IMR-90 (cell line): ENCODE measurements around the gene LAMB2. TPM values are rescaled to one million over a fixed set of nuclear protein-coding genes. Genes with fewer than 3 reads are reported as not detected.

ENCODE experiments used
- ATAC-seq: fragments of 200-7000 bp; cut with Tn5 transposase; 2 replicates; pipeline ENCODE4 v1.9.1; 2020; ENCODE audit warnings: low read depth, mild to moderate bottlenecking, moderate library complexity
- BruUV-seq: library from RNA; stranded (reverse); fragments of 400-500 nt; replicated peaks from 2 replicates; lab custom pipeline; 2021; lab: Mats Ljungman, UMichigan
- CTCF ChIA-PET: fragments of 300-600 bp; formaldehyde crosslinking; extraction: SDS; loops from one replicate; lab custom pipeline; 2021; ENCODE audit warnings: antibody characterized with exemption; lab: Yijun Ruan, JAX
- POLR2A ChIA-PET: fragments of 300-600 bp; sonication (Branson Sonifier 250); formaldehyde crosslinking; loops from one replicate; lab custom pipeline; 2022; ENCODE audit warnings: antibody characterized with exemption; ENCODE audit not compliant: unreplicated experiment; lab: Charles Lee
- DNase-seq: peaks from one replicate; pipeline ENCODE4 v3.0.0; 2013
- H2AFZ ChIP-seq: replicated peaks from 2 replicates; pipeline ENCODE3; 2013; ENCODE audit warnings: low read length, mild to moderate bottlenecking; ENCODE audit not compliant: poor library complexity
- H2AK5ac ChIP-seq: 2 replicates; pipeline ENCODE4 v1.6.1; 2013; ENCODE audit warnings: low read depth, low read length, inconsistent platforms
- H2AK9ac ChIP-seq: replicated peaks from 2 replicates; pipeline ENCODE3; 2013; ENCODE audit warnings: mild to moderate bottlenecking, low read depth, low read length, moderate library complexity; ENCODE audit not compliant: poor library complexity
- H2BK120ac ChIP-seq: 2 replicates; pipeline ENCODE4 v1.6.1; 2013; ENCODE audit warnings: low read depth, low read length, inconsistent platforms
- H2BK15ac ChIP-seq: 3 replicates; pipeline ENCODE4 v1.6.1; 2013; ENCODE audit warnings: low read depth, low read length, inconsistent platforms
- H2BK20ac ChIP-seq: 2 replicates; pipeline ENCODE4 v1.6.1; 2013; ENCODE audit warnings: low read depth, mild to moderate bottlenecking, inconsistent platforms, low read length, moderate library complexity
- H2BK5ac ChIP-seq: 2 replicates; pipeline ENCODE4 v1.6.1; 2013; ENCODE audit warnings: mild to moderate bottlenecking, low read depth, low read length, inconsistent platforms; ENCODE audit not compliant: poor library complexity, severe bottlenecking
- H3K14ac ChIP-seq: replicated peaks from 2 replicates; pipeline ENCODE4 v1.6.1; 2013; ENCODE audit warnings: low read depth, low read length, inconsistent platforms
- H3K18ac ChIP-seq: 2 replicates; pipeline ENCODE4 v1.6.1; 2013; ENCODE audit warnings: low read depth, low read length, control low read depth
- H3K23ac ChIP-seq: 2 replicates; pipeline ENCODE4 v1.6.1; 2013; ENCODE audit warnings: low read depth, low read length, inconsistent platforms
- H3K27ac ChIP-seq: 2 replicates; pipeline ENCODE4 v1.5.1; 2013; ENCODE audit warnings: mild to moderate bottlenecking, control low read depth, low read length; ENCODE audit not compliant: insufficient read depth
- H3K27me3 ChIP-seq: 2 replicates; pipeline ENCODE4 v1.6.1; 2013; ENCODE audit warnings: low read length; ENCODE audit not compliant: control insufficient read depth, insufficient read depth
- H3K36me3 ChIP-seq: 2 replicates; pipeline ENCODE4 v1.6.1; 2013; ENCODE audit warnings: low read length, mixed read lengths; ENCODE audit not compliant: control insufficient read depth, insufficient read depth
- H3K4ac ChIP-seq: 2 replicates; pipeline ENCODE4 v1.6.1; 2013; ENCODE audit warnings: low read depth, low read length, inconsistent platforms
- H3K4me1 ChIP-seq: 2 replicates; pipeline ENCODE4 v1.6.1; 2013; ENCODE audit warnings: low read length, mixed read lengths; ENCODE audit not compliant: control insufficient read depth, insufficient read depth
- H3K4me2 ChIP-seq: 2 replicates; pipeline ENCODE4 v1.6.1; 2013; ENCODE audit warnings: low read depth, mild to moderate bottlenecking, control low read depth, low read length, moderate library complexity
- H3K4me3 ChIP-seq: 2 replicates; pipeline ENCODE4 v1.5.1; 2013; ENCODE audit warnings: low read depth, mild to moderate bottlenecking, control low read depth, low read length, moderate library complexity; ENCODE audit not compliant: insufficient read depth
- H3K56ac ChIP-seq: 2 replicates; pipeline ENCODE4 v1.6.1; 2013; ENCODE audit warnings: low read length, inconsistent platforms; ENCODE audit not compliant: insufficient read depth; ENCODE audit errors: extremely low read depth
- H3K79me1 ChIP-seq, 2 experiments: 2 replicates each; pipeline ENCODE4 v1.6.1; 2013; ENCODE audit warnings: low read length in 2 of 2, inconsistent platforms in 1 of 2, low read depth in 1 of 2
- H3K9ac ChIP-seq: 2 replicates; pipeline ENCODE4 v1.6.1; 2013; ENCODE audit warnings: low read depth, low read length, control low read depth
- H3K9me1 ChIP-seq: 2 replicates; pipeline ENCODE4 v1.6.1; 2013; ENCODE audit warnings: low read length, inconsistent platforms; ENCODE audit not compliant: insufficient read depth
- H3K9me3 ChIP-seq: 2 replicates; pipeline ENCODE4 v1.6.1; 2013; ENCODE audit warnings: low read length; ENCODE audit not compliant: control insufficient read depth, insufficient read depth
- H4K20me1 ChIP-seq: 2 replicates; pipeline ENCODE4 v1.6.1; 2013; ENCODE audit warnings: low read length, inconsistent platforms; ENCODE audit not compliant: insufficient read depth
- H4K5ac ChIP-seq: 2 replicates; pipeline ENCODE4 v1.6.1; 2013; ENCODE audit warnings: mild to moderate bottlenecking, low read depth, low read length, control low read depth
- H4K8ac ChIP-seq, 2 experiments: 2 replicates each; pipeline ENCODE4 v1.6.1; 2013; ENCODE audit warnings: low read depth in 2 of 2, low read length in 2 of 2, control low read depth in 1 of 2, inconsistent platforms in 1 of 2
- H4K91ac ChIP-seq: 2 replicates; pipeline ENCODE4 v1.6.1; 2013; ENCODE audit warnings: low read depth, low read length, inconsistent platforms; ENCODE audit not compliant: insufficient read depth
- BHLHE40 ChIP-seq: fragments of 150-350 bp; IDR thresholded peaks from 2 replicates; pipeline ENCODE4 v1.6.1; 2016; ENCODE audit warnings: mild to moderate bottlenecking, low read depth, low read length
- CTCF ChIP-seq: conservative IDR thresholded peaks from 2 replicates; pipeline ENCODE4 v1.5.1; 2012; ENCODE audit warnings: mild to moderate bottlenecking, low read depth, low read length, improper control_type of control experiment
- ELK1 ChIP-seq: fragments of 150-350 bp; IDR thresholded peaks from 2 replicates; pipeline ENCODE4 v1.6.1; 2016; ENCODE audit warnings: low read depth, mild to moderate bottlenecking, low read length, moderate library complexity, borderline replicate concordance
- FOS ChIP-seq: fragments of 150-350 bp; IDR thresholded peaks from 2 replicates; pipeline ENCODE4 v1.6.1; 2016; ENCODE audit warnings: low read depth, low read length
- MAFK ChIP-seq: IDR thresholded peaks from 2 replicates; pipeline ENCODE4 v1.6.1; 2012; ENCODE audit warnings: low read depth, low read length, improper control_type of control experiment
- MAZ ChIP-seq: IDR thresholded peaks from 2 replicates; pipeline ENCODE4 v1.6.1; 2012; ENCODE audit warnings: low read depth, mild to moderate bottlenecking, low read length, improper control_type of control experiment, moderate library complexity, borderline replicate concordance
- MXI1 ChIP-seq: IDR thresholded peaks from 2 replicates; pipeline ENCODE4 v1.6.1; 2012; ENCODE audit warnings: low read depth, mild to moderate bottlenecking, low read length, moderate library complexity, borderline replicate concordance
- NFE2L2 ChIP-seq: fragments of 150-350 bp; IDR thresholded peaks from 2 replicates; pipeline ENCODE4 v1.6.1; 2016; ENCODE audit warnings: low read depth, mild to moderate bottlenecking, low read length
- POLR2A ChIP-seq: IDR thresholded peaks from 2 replicates; pipeline ENCODE4 v1.6.1; 2012; ENCODE audit warnings: mild to moderate bottlenecking, low read depth, low read length
- RAD21 ChIP-seq: IDR thresholded peaks from 2 replicates; pipeline ENCODE4 v1.6.1; 2012; ENCODE audit warnings: low read length, improper control_type of control experiment
- RCOR1 ChIP-seq: IDR thresholded peaks from 2 replicates; pipeline ENCODE4 v1.6.1; 2012; ENCODE audit warnings: mild to moderate bottlenecking, low read length, improper control_type of control experiment; ENCODE audit not compliant: insufficient replicate concordance
- WGBS, 2 experiments: methylation state at CpG; one replicate each; pipeline versions ENCODE4 v1.1.5 to v1.1.7; 2013; ENCODE audit warnings: missing lambda C conversion rate in 2 of 2; ENCODE audit not compliant: insufficient read length in 1 of 2; ENCODE audit errors: extremely low coverage in 2 of 2; 5-methylcytosine and 5-hydroxymethylcytosine counted together
- dilution Hi-C: fragments of 300-500 bp; cut with HindIII; formaldehyde crosslinking; loops from one replicate; pipeline ENCODE4 v1.14.3; 2018; ENCODE audit warnings: low sequenced_read_pairs; ENCODE audit not compliant: unreplicated experiment
- in situ Hi-C: fragments of 300-500 bp; cut with MboI; formaldehyde crosslinking; loops from 3 replicates; pipeline ENCODE4 v1.14.3; 2019; ENCODE audit warnings: low sequenced_read_pairs, inconsistent platforms, mixed read lengths
- intact Hi-C: fragments of 100-400 bp; cut with micrococcal nuclease; formaldehyde crosslinking; loops from 2 replicates; pipeline ENCODE4 v1.10.0; 2022
- polyA plus RNA-seq, 3 experiments: library from polyadenylated mRNA; depleted of rRNA; stranded (reverse); fragments of >200 nt; gene quantifications; 2 replicates each; pipeline ENCODE4 v1.2.3, GENCODE V29; 2012; ENCODE audit warnings: low replicate concordance in 1 of 3
- total RNA-seq: library from RNA; depleted of rRNA; stranded (reverse); fragments of >200 nt; gene quantifications from 2 replicates; pipeline ENCODE4 v1.2.3, GENCODE V29; 2012

The LAMB2 gene
- total and polyA plus RNA-seq, 2 of the 4 experiments (the other 2 are of a cell fraction), result 213 to 570 TPM

- dilution Hi-C loops (no loop called here), intact Hi-C loops (loop anchor here (2.0 kb wide), 1 partner anchor 145 kb away; the partner anchor contains the start of gene C3orf62), in situ Hi-C loops (no loop called here)
- 0 out of 2 replicates have a peak overlapping the region, but pooled peaks have one; percentile 24 for H2BK120ac ChIP-seq
- peak overlapping the region; percentile 96 for H3K9ac ChIP-seq
- peak overlapping the region; percentile 97 for H3K4ac ChIP-seq
- H3K27me3 ChIP-seq, result no peaks in the 10 kb centered on the region
- no peak overlapping the region; the same call in 1 of the 2 replicates for H3K18ac ChIP-seq
- H3K23ac ChIP-seq, result peak overlapping the region; percentile 81
- ChIA-PET CTCF (no interaction called here), POLR2A (interaction anchor here (0.5 to 1.2 kb wide), 3 partner anchors 11 to 230 kb away, joined by 3 to 7 read pairs (median 3); partner anchors contain the start of gene USP19)
- WGBS, 2 experiments, result no CpG with 5 or more reads among the region's 9 CpGs
- peak overlapping the region; percentile 97 for H2AFZ ChIP-seq
- H4K20me1 ChIP-seq, result peaks cover 12% of the 10 kb centered on the region
- H3K9me1 ChIP-seq, result peaks cover 37% of the 10 kb centered on the region
- no peak for ATAC-seq
- peak overlapping the region; percentile 96 for H2AK5ac ChIP-seq
- H2BK20ac ChIP-seq, result no peak overlapping the region
- H3K36me3 ChIP-seq, result peaks cover 39% of the 10 kb centered on the region
- peak overlapping the region; percentile 94; the same call in 1 of the 2 replicates for H3K56ac ChIP-seq
- peak overlapping the region; percentile 83 to 97 for H4K8ac ChIP-seq
- peak overlapping the region; percentile 68 for H3K4me3 ChIP-seq
- no peak for DNase-seq
- H3K79me1 ChIP-seq, result peaks cover 18 to 63% of the 10 kb centered on the region in 2 experiments
- H2BK15ac ChIP-seq, result no peak overlapping the region; the same call in 2 of the 3 replicates
- TF ChIP-seq MXI1 (no peak), RAD21 (no peak), NFE2L2 (no peak), RCOR1 (no peak), MAZ (no peak), BHLHE40 (no peak), FOS (no peak), CTCF (no peak), MAFK (no peak), POLR2A (no peak), ELK1 (no peak)
- no peaks in the 10 kb centered on the region for H3K9me3 ChIP-seq
- H2AK9ac ChIP-seq, result peak overlapping the region; percentile 99
- H3K4me2 ChIP-seq, result peak overlapping the region; percentile 66
- H4K91ac ChIP-seq, result peak overlapping the region; percentile 94
- H4K5ac ChIP-seq, result peak overlapping the region; percentile 56
- peaks cover 9% of the 10 kb centered on the region for H3K4me1 ChIP-seq
- peak overlapping the region; percentile 98 for H3K14ac ChIP-seq
- peak overlapping the region; percentile 82 for H2BK5ac ChIP-seq
- BruUV-seq, result no TSS peak
- H3K27ac ChIP-seq, result peak overlapping the region; percentile 96
Observed at GRCh38 chr3:49132073-49132436, 795 bp downstream of the LAMB2 start.
